Activated CD4-positive, alpha-beta T cell treated with anti-CD3 and anti-CD28 coated beads for 48 hours (primary cell): ENCODE results near the gene ASCC2.
A peak's percentile ranks its signal among the peaks of the same experiment; 100 is the strongest.
"Not testable (repeated sequence)": the region's sequence is repeated elsewhere in the genome, so short reads cannot be mapped to it uniquely, and the experiment has no call there.

Source experiments
- DNase-seq: peaks from one replicate; pipeline ENCODE4 v3.0.0-alpha.2; 2020

ASCC2 gene

GRCh38 chr22:29855611-29856181 lies 17.6 kb upstream of the ASCC2 start:
- DNase-seq = no peak

GRCh38 chr22:29854432-29854831 lies 16.4 kb upstream of the ASCC2 start:
- DNase-seq = no peak

- DNase-seq = no peak
These were observed 10.0 kb upstream of the ASCC2 start for GRCh38 chr22:29848111-29848510.

- DNase-seq = no peak
These were observed 8.2 kb upstream of the ASCC2 start for GRCh38 chr22:29846290-29846689.

- peak; percentile 8 for DNase-seq
These were observed 4.7 kb upstream of the ASCC2 start for GRCh38 chr22:29842740-29843139.

- no peak for DNase-seq
These were observed 4.1 kb upstream of the ASCC2 start for GRCh38 chr22:29842172-29842571.

GRCh38 chr22:29840498-29840897 lies 2.4 kb upstream of the ASCC2 start:
- DNase-seq = no peak

- DNase-seq = no peak
These were observed 965 bp upstream of the ASCC2 start for GRCh38 chr22:29839039-29839438.

GRCh38 chr22:29838599-29838956 lies 504 bp upstream of the ASCC2 start:
- no peak for DNase-seq

GRCh38 chr22:29836791-29837370 lies 1.2 kb downstream of the ASCC2 start:
- DNase-seq = not testable (repeated sequence)

- DNase-seq = no peak
These were observed 4.0 kb downstream of the ASCC2 start for GRCh38 chr22:29834046-29834445.

GRCh38 chr22:29833392-29833965 lies 4.6 kb downstream of the ASCC2 start:
- DNase-seq = no peak

GRCh38 chr22:29831958-29832357 lies 6.1 kb downstream of the ASCC2 start:
- no peak for DNase-seq

- DNase-seq = no peak
These were observed 6.7 kb downstream of the ASCC2 start for GRCh38 chr22:29831186-29831921.

GRCh38 chr22:29830585-29830984 lies 7.5 kb downstream of the ASCC2 start:
- DNase-seq = no peak

- not testable (repeated sequence) for DNase-seq
These were observed 10.3 kb downstream of the ASCC2 start for GRCh38 chr22:29827726-29828125.

- DNase-seq = no peak
These were observed 11.0 kb downstream of the ASCC2 start for GRCh38 chr22:29827091-29827490.

GRCh38 chr22:29825578-29825977 lies 12.5 kb downstream of the ASCC2 start:
- no peak for DNase-seq

- DNase-seq = no peak
These were observed 13.4 kb downstream of the ASCC2 start for GRCh38 chr22:29824677-29825076.

- peak; percentile 44 for DNase-seq
These were observed 16.6 kb downstream of the ASCC2 start for GRCh38 chr22:29821291-29822016.

- DNase-seq = no peak
These were observed 17.1 kb downstream of the ASCC2 start for GRCh38 chr22:29820961-29821290.

GRCh38 chr22:29819501-29819900 lies 18.6 kb downstream of the ASCC2 start:
- DNase-seq = no peak

GRCh38 chr22:29817724-29818123 lies 20.4 kb downstream of the ASCC2 start:
- DNase-seq = no peak

- DNase-seq = no peak
These were observed 21.1 kb downstream of the ASCC2 start for GRCh38 chr22:29816980-29817379.
